ENCODE measurements around the gene RPTOR.

GRCh38 chr17:80902197-80902962, 357.7 kb downstream of the RPTOR start:
- no peak for TF ChIP-seq CTCF (IDR thresholded peaks at IDR 0.05)
- TF ChIP-seq POLR2AphosphoS5 (IDR thresholded peaks at IDR 0.05): no peak
